Measurements from ENCODE around the gene UBE3C. TPM values are rescaled to one million over a fixed set of nuclear protein-coding genes. Genes with fewer than 3 reads are reported as not detected.
A peak's percentile ranks its signal among the peaks of the same experiment; 100 is the strongest.
"Not testable (repeated sequence)": the region's sequence is repeated elsewhere in the genome, so short reads cannot be mapped to it uniquely, and the experiment has no call there.

Gene UBE3C
- total RNA-seq, 1 experiment from 2014 or later = 72.7 TPM

- DNase-seq (ENCODE audit: low read depth) = not testable (repeated sequence)
These were observed 7.9 kb upstream of the UBE3C start for GRCh38 chr7:157130849-157131248.

GRCh38 chr7:157132796-157133195 lies 5.9 kb upstream of the UBE3C start:
- DNase-seq (ENCODE audit: low read depth) = peak; percentile 39

DNA sequence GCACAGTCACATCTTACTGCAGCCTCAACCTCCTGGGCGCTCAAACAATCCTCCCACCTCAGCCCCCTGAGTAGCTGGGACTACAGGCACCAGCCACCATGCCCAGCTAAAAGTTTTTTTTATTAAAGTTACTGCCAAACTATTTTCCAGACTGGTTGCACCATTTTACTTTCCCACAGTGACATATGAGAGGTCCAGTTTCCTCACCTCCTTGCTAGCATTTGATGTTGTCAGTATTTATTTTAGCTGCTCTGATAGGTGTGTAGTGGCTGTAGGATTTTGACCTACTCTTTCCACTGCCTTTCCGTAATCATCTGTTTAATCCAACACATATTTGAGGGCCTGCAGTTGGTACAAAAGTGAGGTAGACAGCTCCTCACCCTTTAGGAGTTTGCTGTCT lies 5.4 kb upstream of the UBE3C start:
- DNase-seq (ENCODE audit: low read depth) = no peak

- peak; percentile 66 for DNase-seq (ENCODE audit: low read depth)
These were observed 2.4 kb upstream of the UBE3C start for GRCh38 chr7:157136372-157136771.

DNA sequence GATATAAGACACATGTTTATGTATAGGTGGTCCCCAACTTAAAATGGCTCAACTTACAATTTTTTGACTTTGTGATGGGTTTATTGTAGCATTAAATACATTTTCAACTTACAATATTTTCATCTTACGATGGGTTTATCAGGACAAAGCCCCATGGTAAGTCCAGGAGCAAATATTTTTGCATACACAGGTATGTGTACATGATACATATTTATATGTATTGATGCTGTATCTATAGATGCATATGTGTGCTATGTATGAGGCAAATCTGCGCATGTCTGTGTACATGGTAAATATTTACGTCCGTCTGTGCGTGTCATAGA lies 664 bp upstream of the UBE3C start:
- no peak for DNase-seq (ENCODE audit: low read depth)

- peak; percentile 50 for DNase-seq (ENCODE audit: low read depth)
These were observed 534 bp downstream of the UBE3C start for GRCh38 chr7:157139111-157139809.

DNA sequence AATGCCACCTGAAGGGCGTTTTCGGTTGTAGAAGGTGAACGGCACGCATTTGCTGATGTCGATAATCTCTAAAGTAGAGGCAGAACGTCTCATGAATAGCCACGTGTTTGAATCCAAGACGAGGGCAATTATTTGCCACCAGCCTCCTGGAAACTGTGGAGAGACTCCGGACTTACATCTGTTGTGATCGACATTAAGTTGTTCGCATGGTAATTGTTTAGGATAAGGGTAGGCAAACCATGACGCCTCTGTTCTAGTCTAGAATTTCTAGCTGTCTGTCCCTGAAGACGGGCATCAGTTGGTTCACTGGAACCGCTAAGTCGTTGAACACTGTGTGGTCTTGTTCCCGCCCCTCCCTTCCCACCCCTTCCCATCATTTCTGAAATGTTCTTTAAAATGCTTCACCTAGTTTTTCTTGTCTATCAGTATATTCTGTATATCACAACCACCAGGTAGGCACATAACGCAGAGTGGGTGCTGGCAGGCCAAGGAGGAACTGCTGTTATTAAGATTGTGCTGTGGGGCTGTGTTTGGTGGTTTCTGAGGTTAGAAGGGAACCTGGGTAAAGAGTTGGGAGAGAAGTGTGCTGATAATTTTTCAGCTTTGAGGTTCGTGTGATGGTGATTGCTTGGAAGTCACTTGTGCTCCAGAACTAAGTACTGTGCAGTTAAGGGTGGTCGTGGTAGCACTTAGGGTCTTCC lies 1.2 kb downstream of the UBE3C start:
- DNase-seq (ENCODE audit: low read depth) = no peak

DNA sequence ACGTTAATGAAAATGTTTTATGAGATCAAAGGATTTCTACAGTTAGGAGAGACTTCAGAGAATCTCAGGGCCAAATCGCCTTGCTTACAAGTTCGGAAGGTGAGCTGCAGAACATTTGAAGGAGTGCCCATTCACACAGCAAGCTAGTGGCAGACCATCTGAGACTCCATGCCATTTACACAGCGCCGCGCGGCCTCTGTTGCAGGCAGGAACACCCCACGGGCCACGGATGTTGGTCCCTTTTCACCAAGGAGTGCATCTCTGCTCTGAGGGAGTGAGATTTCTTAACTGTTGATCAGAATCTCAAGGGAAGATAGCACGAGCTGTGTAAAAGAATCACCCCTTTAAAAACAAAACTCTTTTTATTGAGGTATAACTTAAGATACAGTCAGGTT lies 1.8 kb downstream of the UBE3C start:
- DNase-seq (ENCODE audit: low read depth) = no peak

DNA sequence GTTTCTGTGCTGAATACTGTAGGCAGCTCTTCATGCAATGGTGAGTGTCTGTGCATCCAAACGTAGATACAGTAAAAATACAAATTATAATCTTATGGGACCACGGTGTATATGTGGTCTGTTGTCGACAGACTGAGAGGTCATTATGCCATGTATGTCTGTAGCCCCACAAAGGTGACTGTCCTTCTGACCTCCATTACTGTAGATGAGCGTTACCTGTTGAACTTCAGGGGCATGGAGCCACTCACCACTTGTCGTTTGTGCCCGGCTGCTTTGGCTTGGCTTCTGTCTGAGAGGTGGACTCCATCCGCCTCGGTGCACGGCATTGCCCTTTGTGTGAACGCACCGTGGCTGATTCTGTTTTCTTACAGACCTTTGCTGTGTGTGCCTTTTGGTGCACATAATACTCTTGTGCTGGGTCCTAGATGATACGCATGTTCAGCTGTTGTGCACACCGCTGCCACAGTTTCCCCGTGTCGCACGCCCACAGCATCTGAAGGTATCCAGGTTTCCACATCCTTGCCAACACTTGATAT lies 2.9 kb downstream of the UBE3C start:
- no peak for DNase-seq (ENCODE audit: low read depth)

GRCh38 chr7:157143788-157144187 lies 5.1 kb downstream of the UBE3C start:
- DNase-seq (ENCODE audit: low read depth) = no peak

- no peak for DNase-seq (ENCODE audit: low read depth)
These were observed 10.6 kb downstream of the UBE3C start for GRCh38 chr7:157149317-157149716.

DNA sequence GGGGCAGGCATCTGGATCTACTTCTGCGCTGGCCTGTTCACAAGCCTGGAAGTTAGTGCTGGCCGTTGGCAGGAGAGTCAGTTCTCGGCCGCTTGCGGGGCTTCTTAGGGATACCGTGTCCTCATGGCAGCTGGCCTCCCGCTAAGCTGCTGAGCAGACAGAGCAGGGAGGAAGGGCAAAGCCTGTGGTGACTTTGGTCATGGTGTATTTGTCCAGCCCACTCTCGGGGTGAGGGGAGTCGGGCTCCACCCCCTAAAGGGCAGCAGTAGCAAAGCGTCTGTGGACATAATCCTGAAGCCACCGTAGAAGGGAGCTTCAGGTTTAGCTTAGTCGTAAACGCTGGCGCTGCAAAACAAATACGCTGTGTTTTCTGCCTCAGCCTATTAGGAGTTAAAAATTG lies 12.2 kb downstream of the UBE3C start:
- no peak for DNase-seq (ENCODE audit: low read depth)

- DNase-seq (ENCODE audit: low read depth) = no peak
These were observed 13.1 kb downstream of the UBE3C start for GRCh38 chr7:157151626-157152339.

- no peak for DNase-seq (ENCODE audit: low read depth)
These were observed 13.7 kb downstream of the UBE3C start for GRCh38 chr7:157152391-157152937.

DNA sequence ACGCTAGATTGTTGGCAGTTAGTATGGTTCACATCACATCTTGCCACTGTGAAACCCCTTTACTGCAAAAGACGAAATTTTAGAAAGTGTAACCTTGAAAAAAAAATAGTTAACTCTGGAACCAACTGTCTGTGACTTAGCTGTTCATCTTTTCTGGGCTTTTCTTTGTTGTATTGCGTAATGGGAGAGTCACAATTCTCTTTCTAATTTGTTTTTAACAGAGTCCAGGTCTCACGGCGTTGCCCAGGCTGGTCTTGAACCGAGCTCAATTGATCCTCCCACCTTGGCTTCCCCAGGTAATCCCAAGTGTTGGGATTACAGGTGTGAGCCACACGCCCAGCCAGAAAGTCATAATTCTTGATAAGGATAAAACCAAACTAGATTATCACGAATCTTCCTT lies 14.5 kb downstream of the UBE3C start:
- DNase-seq (ENCODE audit: low read depth) = no peak

DNA sequence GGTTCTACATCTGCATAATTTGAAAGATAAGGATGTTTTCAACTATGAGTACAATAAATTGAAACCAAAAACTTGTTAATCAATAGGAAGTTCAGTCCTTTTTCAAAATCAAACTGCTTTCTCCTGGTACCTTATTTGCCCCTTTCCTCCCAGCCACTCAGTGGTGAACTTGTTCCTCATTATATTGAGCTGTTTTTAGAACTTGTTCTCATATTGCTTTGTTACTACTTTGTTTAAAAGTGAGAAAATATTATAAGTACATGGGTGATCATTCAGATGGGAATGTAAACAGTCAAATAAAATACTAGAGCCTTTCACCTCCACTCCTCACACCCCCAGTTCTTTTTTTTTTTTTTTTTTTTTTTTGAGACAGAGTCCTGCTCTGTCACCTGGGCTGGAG lies 17.2 kb downstream of the UBE3C start:
- no peak for DNase-seq (ENCODE audit: low read depth)

DNA sequence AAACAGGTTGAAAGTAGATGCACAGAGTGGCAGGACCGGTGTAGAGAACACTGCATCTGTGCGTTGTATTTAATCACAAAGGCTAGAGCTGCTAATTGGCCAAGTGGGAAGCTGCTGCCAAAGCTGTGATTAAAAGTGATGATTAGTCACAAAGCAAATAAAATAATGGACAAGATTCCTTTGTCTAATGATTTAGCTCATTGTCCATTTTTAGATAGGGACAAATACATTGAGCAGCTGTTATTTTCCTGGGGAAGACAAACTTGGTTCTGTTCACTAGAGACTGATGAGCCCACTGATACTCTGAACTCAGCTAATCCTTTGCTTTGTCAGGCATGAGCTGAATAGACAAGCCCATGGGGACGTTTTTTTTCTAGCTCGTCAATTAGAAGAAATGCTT lies 19.7 kb downstream of the UBE3C start:
- no peak for DNase-seq (ENCODE audit: low read depth)

DNA sequence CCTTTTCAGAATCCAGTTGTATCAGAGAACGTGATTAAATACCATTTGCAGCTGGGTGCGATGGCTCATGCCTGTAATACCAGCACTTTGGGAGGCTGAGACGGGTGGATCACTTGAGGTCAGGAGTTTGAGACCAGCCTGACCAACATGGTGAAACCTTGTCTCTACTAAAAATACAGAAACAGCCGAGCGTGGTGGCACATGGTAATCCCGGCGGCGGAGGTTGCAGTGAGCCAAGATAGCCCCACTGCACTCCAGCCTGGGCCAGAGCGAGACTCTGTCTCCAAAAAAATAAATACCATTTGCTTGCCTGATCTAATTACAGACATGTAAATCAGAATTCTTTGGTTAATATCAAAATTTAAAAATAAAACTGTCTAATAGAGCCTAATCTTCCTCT lies 20.8 kb downstream of the UBE3C start:
- DNase-seq (ENCODE audit: low read depth) = not testable (repeated sequence)

- DNase-seq (ENCODE audit: low read depth) = no peak
These were observed 21.7 kb downstream of the UBE3C start for GRCh38 chr7:157160433-157160832.

DNA sequence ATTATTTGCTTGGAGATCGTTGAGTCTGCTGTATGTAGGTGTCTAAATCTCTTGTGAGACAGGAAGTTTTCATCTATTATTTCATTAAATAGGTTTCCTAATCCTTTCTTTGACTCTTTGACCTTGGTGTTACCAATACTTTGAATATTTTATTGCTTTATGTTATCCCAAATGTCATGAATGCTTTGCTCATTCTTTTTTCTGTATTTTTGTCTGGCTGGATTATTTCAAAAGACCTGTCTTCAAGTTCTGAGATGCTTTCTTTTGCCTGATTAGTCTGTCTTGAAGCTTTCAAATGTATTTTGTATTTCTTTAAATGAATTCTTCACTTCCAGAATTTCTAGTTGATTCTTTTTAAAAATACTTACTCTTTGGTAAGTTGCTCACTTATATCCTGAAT lies 27.3 kb downstream of the UBE3C start:
- no peak for DNase-seq (ENCODE audit: low read depth)

DNA sequence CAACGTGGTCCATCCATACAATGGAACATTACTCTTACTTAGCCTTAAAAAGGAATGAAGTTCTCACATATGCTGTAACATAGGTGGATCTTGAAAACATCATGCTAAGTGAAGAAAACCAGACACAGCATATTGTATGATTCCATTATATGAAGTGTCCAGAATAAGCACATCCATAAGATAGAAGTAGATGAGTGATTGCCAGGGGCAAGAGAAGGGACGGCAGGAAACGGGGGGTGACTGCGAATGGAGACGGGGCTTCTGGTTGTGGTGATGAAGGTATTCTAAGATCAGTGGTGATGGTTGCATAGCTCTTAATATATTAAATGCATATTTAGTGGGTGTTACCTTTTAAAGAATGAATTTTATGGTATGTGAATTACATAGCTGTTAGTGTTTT lies 29.8 kb downstream of the UBE3C start:
- DNase-seq (ENCODE audit: low read depth) = no peak

DNA sequence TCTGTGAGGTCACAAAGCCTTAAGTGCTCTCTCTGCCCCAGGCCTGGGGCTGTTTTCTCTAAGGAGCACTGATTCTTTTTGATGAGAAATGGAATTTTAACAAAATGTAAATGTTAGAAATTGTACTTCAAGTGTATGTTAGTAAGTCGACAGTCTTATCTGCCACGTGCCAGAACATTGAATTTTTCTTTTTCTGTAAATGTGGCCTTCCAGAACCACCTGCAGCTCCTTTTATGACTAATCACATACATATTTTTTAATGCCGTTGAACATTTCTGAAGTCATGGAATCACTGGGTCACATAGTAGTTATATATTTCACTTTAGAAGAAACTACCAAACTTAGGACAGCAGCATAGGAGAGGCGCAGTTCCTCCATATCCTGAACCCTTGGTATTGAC lies 38.0 kb downstream of the UBE3C start:
- no peak for DNase-seq (ENCODE audit: low read depth)
